ENCODE measurements around the gene DCAKD. TPM values are rescaled to one million over a fixed set of nuclear protein-coding genes. Genes with fewer than 3 reads are reported as not detected.

DCAKD gene
- polyA plus RNA-seq, 1 donor from 2014 or later, result 68.5 TPM

GRCh38 chr17:45031231-45032173, 19.9 kb downstream of the DCAKD start:
- no peaks in the 10 kb centered on the region for H3K27me3 ChIP-seq (ENCODE audit: insufficient read depth, low read depth, low read length)
- H3K4me3 ChIP-seq (ENCODE audit: low read length), result no peak overlapping the region
- no peaks in the 10 kb centered on the region for H3K79me2 ChIP-seq (replicated peaks; ENCODE audit: insufficient read depth, low read length)
- H3K4me2 ChIP-seq (ENCODE audit: low read length), result no peak overlapping the region
- H2AFZ ChIP-seq (ENCODE audit: low read depth, low read length), result no peak overlapping the region
- H3K36me3 ChIP-seq (ENCODE audit: insufficient read depth, low read length), result no peaks in the 10 kb centered on the region
- H3K9ac ChIP-seq (ENCODE audit: low read length), result no peak overlapping the region
- H4K20me1 ChIP-seq (ENCODE audit: insufficient read depth), result no peaks in the 10 kb centered on the region
- no peaks in the 10 kb centered on the region for H3F3A ChIP-seq (ENCODE audit: insufficient read depth, low read length, poor library complexity, severe bottlenecking)
- H3K27ac ChIP-seq (ENCODE audit: low read length), result no peak overlapping the region
- no peaks in the 10 kb centered on the region for H3K9me3 ChIP-seq (ENCODE audit: low read length)
- H3K9me2 ChIP-seq (ENCODE audit: insufficient read depth, low read length), result no peaks in the 10 kb centered on the region
- TF ChIP-seq EP300 (conservative IDR thresholded peaks at IDR 0.05; ENCODE audit: poor library complexity, severe bottlenecking) (no peak), SMC3 (conservative IDR thresholded peaks at IDR 0.05; ENCODE audit: poor library complexity) (no peak), MXI1 (conservative IDR thresholded peaks at IDR 0.05; ENCODE audit: poor library complexity, severe bottlenecking) (no peak), POLR2AphosphoS5 (IDR thresholded peaks at IDR 0.05) (no peak), EZH2 (IDR thresholded peaks at IDR 0.05; ENCODE audit: borderline replicate concordance, insufficient read depth, low read length, poor library complexity, severe bottlenecking) (no peak), REST (IDR thresholded peaks at IDR 0.05; ENCODE audit: borderline replicate concordance) (no peak), RAD21 (conservative IDR thresholded peaks at IDR 0.05) (no peak), TAF1 (IDR thresholded peaks at IDR 0.05; ENCODE audit: low read depth) (no peak), CTCF (IDR thresholded peaks at IDR 0.05; ENCODE audit: poor library complexity, severe bottlenecking) (no peak)

GRCh38 chr17:45030733-45031132, 20.7 kb downstream of the DCAKD start:
- Histone ChIP-seq H3K27me3 (ENCODE audit: insufficient read depth, low read depth, low read length) (no peaks in the 10 kb centered on the region), H3K9me2 (ENCODE audit: insufficient read depth, low read length) (no peaks in the 10 kb centered on the region), H3F3A (ENCODE audit: insufficient read depth, low read length, poor library complexity, severe bottlenecking) (no peaks in the 10 kb centered on the region), H3K4me2 (ENCODE audit: low read length) (no peak overlapping the region), H3K36me3 (ENCODE audit: insufficient read depth, low read length) (no peaks in the 10 kb centered on the region), H3K27ac (ENCODE audit: low read length) (no peak overlapping the region), H2AFZ (ENCODE audit: low read depth, low read length) (no peak overlapping the region), H4K20me1 (ENCODE audit: insufficient read depth) (no peaks in the 10 kb centered on the region), H3K79me2 (replicated peaks; ENCODE audit: insufficient read depth, low read length) (no peaks in the 10 kb centered on the region), H3K4me3 (ENCODE audit: low read length) (no peak overlapping the region), H3K9me3 (ENCODE audit: low read length) (no peaks in the 10 kb centered on the region), H3K9ac (ENCODE audit: low read length) (no peak overlapping the region)
- no peak for TF ChIP-seq POLR2AphosphoS5 (IDR thresholded peaks at IDR 0.05)
- TF ChIP-seq EP300 (conservative IDR thresholded peaks at IDR 0.05; ENCODE audit: poor library complexity, severe bottlenecking), result no peak
- TF ChIP-seq SMC3 (conservative IDR thresholded peaks at IDR 0.05; ENCODE audit: poor library complexity), result no peak
- TF ChIP-seq CTCF (IDR thresholded peaks at IDR 0.05; ENCODE audit: poor library complexity, severe bottlenecking), result no peak
- TF ChIP-seq RAD21 (conservative IDR thresholded peaks at IDR 0.05), result no peak
